GM18873 (cell line): Measurements from ENCODE around the gene YWHAE.
"Not testable (repeated sequence)": the region's sequence is repeated elsewhere in the genome, so short reads cannot be mapped to it uniquely, and the experiment has no call there.

Source experiments
- ATAC-seq: cut with Tn5 transposase; IDR thresholded peaks from one replicate; pipeline ENCODE4 v1.9.1; 2021; ENCODE audit warnings: mild to moderate bottlenecking, moderate library complexity, moderate number of reproducible peaks; ENCODE audit not compliant: unreplicated experiment, low FRiP score

The YWHAE gene

DNA sequence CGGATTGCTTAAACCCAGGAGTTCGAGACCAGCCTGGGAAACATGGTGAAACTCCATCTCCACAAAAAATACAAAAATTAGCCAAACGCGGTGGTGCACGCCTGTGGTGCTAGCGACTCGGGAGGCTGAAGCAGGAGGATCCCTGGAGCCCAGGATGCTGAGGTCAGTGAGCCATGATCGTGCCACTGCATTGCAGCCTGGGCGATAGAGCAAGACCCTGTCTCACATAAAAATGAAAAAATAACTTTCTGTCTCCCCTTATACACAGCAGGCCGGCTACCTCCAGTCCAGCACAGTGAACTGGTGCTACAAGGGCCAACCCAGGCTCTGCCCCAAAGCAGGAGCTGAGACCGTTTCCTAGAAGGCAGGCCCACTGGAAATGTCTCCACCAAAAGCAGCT, 59.7 kb downstream of the YWHAE start:
- ATAC-seq, result no peak

DNA sequence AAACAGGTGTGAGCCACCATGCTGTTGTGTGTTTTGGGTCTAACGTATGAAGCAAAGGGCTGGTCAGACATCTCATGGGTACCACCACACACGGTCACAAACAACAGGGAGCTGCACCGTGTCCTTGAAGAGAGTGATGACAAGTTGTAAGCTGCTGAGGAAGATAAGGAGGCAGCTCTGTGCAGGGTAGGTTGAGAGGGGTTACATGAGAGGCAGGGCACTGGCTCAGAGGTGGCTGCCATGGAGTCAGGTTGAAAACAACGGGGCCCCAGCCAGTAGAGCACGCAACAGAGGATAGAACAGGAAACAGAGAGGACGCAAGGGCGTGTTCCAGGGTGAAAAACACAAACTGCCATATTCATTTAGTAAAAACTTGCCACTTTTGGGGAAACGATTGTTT, 68.3 kb downstream of the YWHAE start:
- ATAC-seq, result no peak

DNA sequence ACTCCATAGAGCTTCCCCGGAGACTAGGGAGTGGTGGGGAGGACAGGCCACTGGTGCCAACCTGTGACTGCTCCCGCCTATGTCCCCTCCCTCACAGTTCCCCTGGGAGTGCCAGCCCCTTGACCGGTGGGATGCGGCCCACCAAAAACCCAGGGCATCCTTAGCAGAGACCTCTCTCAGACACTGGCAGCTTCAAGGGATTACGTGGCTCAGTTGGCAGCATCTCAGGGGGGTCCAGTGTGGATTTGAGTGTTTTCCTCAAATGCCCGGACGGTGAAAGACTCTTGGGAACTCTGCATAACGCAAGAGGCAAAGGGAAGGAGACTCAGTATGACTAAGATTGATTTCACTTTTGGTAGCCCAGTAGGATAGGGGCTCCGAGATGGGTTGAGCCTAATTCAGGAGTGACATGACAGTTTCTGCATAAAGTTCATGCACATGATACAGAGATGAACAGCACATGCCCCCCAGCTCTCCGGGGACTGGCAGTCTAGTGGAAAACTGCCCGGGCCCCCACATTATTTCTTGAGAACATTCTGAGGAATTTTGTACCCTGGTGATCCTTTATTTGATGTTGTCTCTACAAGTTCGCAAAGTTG, 70.2 kb downstream of the YWHAE start:
- ATAC-seq, result no peak

DNA sequence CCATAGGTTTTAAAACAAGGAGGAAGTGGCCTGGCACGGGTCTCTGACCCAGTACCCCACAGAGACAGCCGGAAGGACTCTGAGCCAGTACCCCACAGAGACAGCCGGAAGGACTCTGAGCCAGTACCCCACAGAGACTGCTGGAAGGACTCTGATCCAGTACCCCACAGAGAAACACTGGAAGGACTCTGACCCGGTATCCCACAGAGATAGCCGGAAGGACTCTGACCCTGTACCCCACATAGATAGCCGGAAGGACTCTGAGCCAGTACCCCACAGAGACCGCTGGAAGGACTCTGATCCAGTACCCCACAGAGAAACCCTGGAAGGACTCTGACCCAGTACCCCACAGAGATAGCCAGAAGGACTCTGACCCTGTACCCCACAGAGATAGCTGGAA, 71.6 kb downstream of the YWHAE start:
- ATAC-seq, result no peak

DNA sequence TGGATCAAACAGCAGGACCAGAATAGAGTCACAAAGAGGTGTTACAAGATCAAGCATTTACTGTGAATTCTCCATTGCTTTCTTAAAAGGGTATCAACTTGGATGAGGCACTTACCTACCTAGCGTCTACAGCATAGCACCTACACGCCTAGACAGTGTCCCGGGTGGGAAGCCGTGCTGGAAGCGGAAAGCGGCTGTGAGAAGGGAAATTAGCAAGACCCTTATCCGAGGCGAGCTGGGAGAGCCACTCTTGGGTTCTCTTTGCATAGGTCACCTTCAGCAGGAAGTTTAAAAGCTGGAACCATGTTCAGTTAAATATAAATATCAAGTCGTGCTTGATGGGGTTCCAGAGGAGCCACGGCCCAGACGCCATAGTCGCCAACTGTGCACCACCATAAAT, 74.3 kb downstream of the YWHAE start:
- no peak for ATAC-seq

DNA sequence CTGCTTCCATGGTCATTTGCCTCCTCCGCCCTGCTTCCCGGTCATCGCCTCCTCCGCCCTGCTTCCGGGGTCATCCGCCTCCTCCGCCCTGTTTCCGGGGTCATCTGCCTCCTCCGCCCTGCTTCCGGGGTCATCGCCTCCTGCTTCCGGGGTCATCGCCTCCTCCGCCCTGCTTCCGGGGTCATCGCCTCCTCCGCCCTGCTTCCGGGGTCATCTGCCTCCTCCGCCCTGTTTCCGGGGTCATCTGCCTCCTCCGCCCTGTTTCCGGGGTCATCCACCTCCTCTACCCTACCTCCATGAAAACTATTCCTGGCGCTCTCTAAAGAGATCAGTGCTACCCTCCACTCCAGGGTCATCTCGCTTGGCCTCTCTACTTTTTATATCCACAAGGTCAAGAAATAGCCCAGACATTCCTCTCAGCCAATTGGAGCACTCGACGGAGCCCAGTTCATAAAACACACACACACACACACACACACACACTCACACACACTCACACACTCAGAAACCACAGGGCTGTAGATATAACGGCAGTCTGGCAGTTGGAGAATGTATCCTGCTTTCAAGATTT, 75.7 kb downstream of the YWHAE start:
- ATAC-seq, result no peak

DNA sequence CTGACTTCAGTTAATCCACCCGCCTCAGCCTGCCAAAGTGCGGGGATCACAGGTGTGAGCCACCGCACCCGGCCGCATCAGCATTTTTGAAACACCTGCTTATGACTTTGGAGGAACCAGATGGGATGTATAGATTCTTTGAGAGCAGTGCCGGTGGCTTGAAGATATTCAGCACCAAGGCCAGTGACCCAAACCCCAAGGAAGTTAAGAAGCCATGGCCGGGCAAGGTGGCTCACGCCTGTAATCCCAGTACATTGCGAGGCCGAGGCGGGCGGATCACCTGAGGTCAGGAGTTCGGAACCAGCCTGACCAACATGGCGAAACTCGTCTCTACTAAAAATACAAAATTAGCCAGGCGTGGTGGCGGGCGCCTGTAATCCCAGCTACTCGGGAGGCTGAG, 76.7 kb downstream of the YWHAE start:
- no peak for ATAC-seq

DNA sequence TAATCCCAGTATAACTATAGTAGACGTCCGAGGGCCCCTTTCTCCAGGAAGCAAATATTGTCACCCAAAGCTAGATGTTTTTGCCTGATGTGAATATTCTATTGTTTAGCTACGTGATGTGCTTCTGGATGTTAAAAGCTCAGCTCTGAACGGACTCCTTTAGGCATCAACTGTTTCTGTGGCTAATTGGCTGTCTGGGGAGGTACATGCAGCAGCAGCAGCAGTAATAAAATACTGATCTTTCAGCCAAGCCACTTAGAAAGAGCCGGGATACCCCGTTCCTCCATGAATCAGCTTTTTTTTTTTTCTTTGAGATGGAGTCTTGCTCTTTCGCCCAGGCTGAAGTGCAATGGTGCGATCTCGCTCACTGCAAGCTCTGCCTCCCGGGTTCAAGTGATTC, 77.5 kb downstream of the YWHAE start:
- ATAC-seq, result no peak

DNA sequence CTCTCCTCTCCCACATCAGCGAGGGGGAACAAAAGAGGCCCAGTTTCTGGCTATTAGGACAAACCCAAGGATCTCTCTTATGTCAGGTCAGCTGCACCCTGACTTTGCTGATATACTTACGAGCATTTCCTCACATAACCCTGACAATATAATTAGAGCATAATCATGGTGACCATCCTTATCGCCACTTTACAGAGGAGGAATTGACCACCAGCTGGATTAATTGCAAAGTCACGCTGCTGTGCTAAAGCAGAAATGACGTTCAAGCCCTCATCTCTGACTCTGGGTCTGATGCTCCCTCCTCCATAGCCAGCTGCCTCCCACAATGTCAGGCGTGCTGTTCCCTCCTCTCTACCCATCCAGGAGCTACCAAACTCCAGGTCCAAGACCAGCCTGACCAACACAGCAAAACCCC, 78.0 kb downstream of the YWHAE start:
- ATAC-seq, result no peak

DNA sequence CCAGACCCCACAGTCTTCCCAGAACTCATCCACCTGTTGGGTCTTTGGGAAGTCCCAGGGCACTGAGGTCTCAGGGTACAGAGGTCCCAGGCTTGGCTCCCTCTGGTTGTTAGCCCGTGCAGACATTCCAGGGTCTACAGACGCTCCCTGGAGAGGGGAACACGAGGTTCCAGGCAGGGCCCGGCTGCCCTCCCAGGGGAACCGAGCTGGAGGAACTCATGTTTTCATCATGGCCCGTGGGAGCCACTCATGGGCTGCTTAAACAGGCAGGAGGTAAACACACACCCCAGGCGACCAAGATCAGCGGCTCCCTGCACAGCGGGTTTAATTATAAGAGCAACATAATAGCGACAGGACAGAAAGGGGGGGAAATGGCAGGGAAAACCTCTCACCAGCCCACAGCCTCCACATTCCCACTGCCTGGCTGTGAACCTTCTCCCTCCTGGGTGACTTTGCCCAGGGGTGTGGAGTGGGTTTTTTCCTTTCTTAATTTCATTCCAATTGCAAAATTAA, 84.1 kb downstream of the YWHAE start:
- no peak for ATAC-seq

DNA sequence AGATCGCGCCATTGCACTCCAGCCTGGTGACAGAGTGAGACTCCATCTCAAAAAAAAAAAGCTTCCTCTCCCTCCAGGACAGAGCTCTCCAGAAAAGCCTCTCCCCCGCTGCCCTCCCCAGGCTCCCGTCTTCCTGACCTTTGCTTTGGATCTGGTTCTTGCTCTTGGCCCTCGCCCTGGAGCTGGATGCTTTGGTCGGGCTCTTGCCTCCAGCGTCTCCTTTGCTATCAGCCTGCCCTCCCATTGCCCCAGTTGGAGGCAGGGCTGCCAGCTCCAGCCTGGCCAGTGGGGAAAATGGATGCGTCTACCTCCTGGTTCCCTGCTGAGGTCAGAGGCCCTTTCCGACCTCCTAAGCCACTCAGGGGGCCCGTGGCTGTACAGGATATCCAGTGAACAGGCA, 84.6 kb downstream of the YWHAE start:
- no peak for ATAC-seq

DNA sequence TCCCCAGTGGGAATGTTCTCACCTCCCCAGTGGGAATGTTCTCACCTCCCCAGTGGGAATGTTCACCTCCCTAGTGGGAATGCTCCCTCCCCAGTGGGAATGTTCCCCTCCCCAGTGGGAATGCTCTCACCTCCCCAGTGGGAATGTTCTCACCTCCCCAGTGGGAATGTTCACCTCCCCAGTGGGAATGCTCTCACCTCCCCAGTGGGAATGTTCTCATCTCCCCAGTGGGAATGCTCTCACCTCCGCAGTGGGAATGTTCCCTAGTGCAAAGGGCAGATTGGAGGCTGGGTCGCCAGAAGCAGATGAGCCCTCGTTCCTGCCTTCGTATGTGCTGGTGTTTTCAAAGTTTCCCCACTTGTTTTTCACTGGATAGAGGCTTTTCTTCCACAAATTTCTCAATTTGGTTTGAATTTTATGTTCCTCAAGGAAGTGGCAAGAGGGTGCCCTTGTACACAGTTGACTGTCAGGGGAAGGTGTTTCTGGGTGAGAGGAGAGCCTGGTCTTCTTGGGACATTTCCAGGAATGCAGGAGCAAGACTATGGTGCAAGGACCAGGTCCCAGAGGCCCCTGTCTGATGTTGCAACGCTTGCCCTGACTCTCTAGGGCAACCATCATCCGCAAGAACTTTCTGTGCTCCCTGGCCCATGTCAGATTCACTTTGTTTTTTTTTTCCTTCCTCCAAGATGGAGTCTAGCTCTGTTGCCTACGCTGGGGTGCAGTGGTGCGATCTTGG, 86.6 kb downstream of the YWHAE start:
- ATAC-seq, result no peak

DNA sequence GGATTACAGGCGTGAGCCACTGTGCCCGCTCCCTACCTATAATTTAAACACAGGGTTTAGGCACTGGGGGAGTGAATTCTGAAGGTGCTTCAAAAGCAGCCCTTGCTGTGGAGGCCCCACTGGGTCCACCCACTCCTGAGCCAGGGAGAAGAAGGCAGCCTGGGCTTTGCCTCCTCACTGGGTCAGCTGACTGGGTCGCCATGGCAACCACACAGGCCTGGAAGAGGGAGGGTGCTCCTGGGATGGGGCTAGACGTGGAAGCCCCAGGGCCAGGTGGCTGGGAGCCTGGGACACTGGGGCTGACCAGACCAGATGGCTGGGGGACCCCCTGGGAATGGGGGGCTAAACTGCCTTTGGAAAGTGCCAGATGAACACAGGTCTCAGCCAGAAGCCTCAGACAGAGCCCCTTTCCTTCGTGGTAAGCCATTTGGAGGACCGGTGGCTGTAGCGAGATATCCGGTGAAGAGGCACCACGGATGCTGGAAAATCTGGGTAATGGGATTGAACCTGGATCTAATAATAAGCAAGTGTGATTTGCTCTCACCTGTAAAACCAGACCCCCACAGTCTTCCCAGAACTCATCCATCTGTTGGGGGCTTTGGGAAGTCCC, 87.7 kb downstream of the YWHAE start:
- no peak for ATAC-seq

DNA sequence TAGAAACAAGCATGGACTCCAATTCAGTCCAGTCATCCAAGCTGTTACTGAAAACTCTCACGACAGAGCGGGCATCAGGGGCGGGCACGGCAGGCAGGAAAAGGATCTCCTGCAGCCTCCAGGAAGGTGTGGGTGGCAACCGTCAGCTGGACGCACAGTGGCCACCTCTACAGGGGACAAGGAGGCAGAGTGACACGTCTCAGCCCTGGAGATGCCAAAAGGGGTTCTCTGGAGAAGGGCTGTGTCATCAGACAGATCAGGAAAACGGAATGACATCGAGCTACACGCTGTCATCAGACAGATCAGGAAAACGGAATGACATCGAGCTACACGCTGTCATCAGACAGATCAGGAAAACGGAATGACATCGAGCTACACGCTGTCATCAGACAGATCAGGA, 92.2 kb downstream of the YWHAE start:
- ATAC-seq, result not testable (repeated sequence)

DNA sequence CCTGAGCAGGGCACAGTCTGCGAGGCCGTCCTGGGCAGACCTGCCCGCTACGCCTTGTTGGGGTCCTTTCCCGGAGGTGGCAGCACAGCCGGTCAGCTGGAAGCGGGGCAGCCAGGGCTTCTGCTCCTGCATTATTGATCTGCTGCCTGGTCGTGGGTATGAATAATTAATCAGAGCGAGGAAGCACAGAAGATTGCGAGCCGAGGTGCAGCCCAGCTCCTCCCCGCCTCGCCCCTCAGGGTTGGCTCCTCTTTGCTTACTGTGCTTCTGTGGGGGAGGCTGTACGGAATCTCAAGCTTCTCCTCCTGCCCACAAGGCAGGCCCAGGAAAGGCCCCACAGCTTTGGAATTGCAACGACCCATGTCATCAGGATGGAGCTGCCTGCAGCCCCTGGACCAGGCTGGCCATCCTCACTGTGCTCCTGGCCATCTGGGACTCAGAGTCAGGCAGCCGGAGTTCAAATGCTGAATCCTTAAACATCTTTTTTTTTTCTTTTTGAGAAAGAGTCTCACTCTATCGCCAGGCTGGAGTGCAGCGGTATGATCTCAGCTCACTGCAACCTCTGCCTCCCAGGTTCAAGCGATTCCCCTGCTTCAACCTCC, 95.0 kb downstream of the YWHAE start:
- no peak for ATAC-seq

DNA sequence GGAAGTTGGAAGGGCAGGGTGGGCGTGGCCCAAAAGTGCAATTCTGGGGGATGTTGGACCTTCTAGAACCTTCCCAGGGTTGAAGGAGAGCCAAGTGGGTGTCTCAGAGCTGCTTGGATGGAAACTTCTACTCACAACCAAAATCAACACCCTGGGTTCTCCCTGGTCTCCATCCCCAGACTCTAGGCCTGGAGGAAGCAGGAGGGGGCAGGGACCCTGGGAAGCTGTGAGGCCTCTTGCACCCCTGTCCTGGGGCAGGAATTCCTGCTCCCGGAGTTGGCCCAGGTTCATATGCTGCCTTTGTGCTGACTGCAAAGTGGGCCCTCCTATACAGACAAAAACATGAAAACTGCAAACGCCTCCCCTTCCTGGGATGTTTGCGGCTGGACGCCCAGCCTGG, 95.5 kb downstream of the YWHAE start:
- ATAC-seq, result no peak

DNA sequence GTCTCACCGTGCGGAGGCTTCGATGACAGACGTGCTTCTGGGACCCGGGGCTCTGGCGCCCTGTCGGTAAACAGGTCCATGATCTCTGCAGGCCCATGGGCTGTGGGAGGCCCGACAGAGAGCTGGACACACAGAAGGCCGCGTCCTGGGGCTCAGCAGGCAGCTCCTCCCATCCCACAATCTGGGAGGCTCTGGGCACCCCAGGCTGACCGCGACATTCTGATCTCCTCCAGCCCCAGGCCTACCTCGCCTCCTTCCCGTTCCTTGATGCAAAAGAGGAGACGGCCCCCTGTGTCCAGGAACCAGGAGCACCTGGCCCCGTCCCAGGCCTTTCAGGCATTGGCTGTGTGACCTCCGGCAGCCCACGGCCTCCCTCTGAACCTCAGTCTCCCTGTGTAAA, 97.3 kb downstream of the YWHAE start:
- ATAC-seq, result no peak

DNA sequence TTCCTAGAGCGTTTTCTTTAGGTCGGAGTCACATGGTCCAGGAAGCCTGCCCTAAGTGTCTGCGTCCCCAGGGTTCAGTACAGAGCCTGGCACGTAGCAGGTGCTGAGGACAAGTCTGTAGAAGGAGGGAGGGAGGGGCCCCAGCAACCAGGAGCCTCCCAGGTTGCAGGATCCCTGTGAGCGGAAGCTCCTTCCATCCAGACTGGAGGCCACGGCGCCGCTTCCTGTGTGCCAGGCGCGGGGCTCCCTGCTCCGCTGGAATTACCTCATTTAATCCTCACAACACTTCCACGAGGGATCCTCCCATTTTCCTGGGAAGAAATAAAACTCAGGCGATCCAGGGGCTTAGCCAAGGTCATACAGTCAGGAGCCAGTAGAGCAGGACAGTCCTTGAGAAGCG, 98.5 kb downstream of the YWHAE start:
- ATAC-seq, result no peak

DNA sequence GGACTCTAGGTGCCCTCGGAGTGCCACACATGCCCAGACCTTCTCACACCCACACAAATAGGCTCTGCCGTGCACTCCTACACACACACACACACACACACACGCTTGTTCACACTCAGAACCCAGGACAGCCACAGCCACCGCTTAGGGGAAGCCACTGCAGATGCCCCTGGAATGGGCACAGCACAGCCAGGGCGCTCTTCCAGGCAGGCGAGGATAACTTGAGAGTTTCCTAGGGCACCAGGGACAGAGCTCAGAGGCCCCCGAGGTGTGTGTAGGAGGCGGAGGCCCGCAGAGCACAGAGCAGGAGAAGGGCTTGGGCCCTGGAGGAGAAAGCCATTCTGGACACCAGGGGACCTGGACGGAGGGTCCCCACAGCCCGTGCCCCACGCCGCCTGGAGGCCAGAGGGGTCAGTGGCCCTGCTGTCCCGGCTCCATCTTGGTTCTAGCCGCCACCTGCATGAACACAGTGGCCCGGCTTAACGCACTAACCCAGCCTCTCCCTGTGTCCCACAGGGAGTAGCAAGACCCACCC, 99.6 kb downstream of the YWHAE start:
- no peak for ATAC-seq

DNA sequence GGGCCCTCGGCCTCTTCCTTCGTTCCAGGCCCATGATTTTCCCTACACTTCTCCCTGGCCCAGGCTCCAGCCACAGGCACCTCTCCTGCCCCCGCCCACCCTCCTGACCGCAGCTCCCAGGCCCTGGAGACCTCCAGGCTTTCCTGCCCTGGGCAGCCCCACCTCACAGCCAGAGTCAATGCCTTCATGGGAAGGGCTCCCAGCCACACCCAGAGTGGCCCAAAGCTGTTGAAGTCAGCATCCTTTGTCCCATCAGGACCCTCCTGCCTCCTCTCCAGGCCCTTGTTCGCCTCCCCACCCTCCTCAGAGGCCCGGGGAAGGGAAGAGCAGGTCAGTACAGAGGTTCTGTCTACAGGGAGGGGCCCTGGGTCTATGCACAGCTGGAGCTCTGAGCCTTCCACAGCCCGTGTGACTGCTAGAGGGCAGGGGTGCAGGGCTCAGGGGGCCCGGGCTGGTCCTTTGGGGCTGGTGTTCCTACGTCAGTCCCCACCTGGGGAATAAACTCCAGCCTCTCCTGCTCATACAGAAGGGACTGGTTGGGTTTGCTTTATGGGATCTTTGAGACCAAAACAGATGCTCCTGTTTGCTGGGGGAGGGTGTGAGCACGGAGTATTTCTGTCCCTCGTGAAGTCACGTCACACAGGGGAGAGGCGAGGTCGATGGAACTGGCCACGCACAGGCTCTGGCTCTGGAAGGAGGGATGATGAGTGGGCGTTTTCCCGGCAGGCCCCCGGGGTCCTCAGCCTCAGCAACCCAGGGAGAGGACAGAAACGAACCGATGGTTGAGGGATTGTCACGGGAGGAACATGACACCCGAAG, 100.3 kb downstream of the YWHAE start:
- ATAC-seq, result no peak
